GM18858 (cell line): Measurements from ENCODE around the gene KRT76.

Experiments
- ATAC-seq: cut with Tn5 transposase; IDR thresholded peaks from one replicate; pipeline ENCODE4 v1.9.1; 2021; ENCODE audit not compliant: unreplicated experiment

KRT76 gene

GRCh38 chr12:52813203-52813819 lies 36.2 kb upstream of the KRT76 start:
- ATAC-seq: no peak

- no peak for ATAC-seq
Measured at GRCh38 chr12:52812749-52813148, 35.6 kb upstream of the KRT76 start.

- ATAC-seq: no peak
Measured at GRCh38 chr12:52812073-52812400, 34.9 kb upstream of the KRT76 start.

- ATAC-seq: no peak
Measured at GRCh38 chr12:52811191-52812072, 34.3 kb upstream of the KRT76 start.

GRCh38 chr12:52810554-52810953 lies 33.4 kb upstream of the KRT76 start:
- no peak for ATAC-seq

- no peak for ATAC-seq
Measured at GRCh38 chr12:52809166-52809565, 32.0 kb upstream of the KRT76 start.

- ATAC-seq: no peak
Measured at GRCh38 chr12:52808573-52809160, 31.5 kb upstream of the KRT76 start.

GRCh38 chr12:52807544-52808470 lies 30.7 kb upstream of the KRT76 start:
- ATAC-seq: no peak

GRCh38 chr12:52806821-52807543 lies 29.8 kb upstream of the KRT76 start:
- ATAC-seq: no peak

GRCh38 chr12:52806169-52806811 lies 29.1 kb upstream of the KRT76 start:
- no peak for ATAC-seq

GRCh38 chr12:52805739-52806138 lies 28.6 kb upstream of the KRT76 start:
- ATAC-seq: no peak

GRCh38 chr12:52805000-52805399 lies 27.9 kb upstream of the KRT76 start:
- ATAC-seq: no peak

- no peak for ATAC-seq
Measured at GRCh38 chr12:52802442-52802841, 25.3 kb upstream of the KRT76 start.

GRCh38 chr12:52801773-52802172 lies 24.6 kb upstream of the KRT76 start:
- ATAC-seq: no peak

- no peak for ATAC-seq
Measured at GRCh38 chr12:52800259-52800917, 23.2 kb upstream of the KRT76 start.

- ATAC-seq: no peak
Measured at GRCh38 chr12:52799505-52800211, 22.5 kb upstream of the KRT76 start.

- no peak for ATAC-seq
Measured at GRCh38 chr12:52798671-52799504, 21.7 kb upstream of the KRT76 start.
